Breast epithelium (tissue), 3 donors: ENCODE measurements around the gene SLC25A28.
"Not testable (repeated sequence)": the region's sequence is repeated elsewhere in the genome, so short reads cannot be mapped to it uniquely, and the experiment has no call there.

Source experiments
- POLR2A ChIP-seq: fragments of 450-650 bp; IDR thresholded peaks from one replicate; pipeline ENCODE4 v1.6.1; 2016; ENCODE audit warnings: antibody characterized with exemption, mild to moderate bottlenecking, moderate library complexity
- POLR2AphosphoS5 ChIP-seq, 3 donors: sonication (generic); formaldehyde crosslinking; IDR thresholded peaks; one replicate each; pipeline ENCODE4 v1.6.1; 2017; ENCODE audit warnings: antibody characterized with exemption in 3 of 3

- not testable (repeated sequence) for TF ChIP-seq POLR2A; POLR2AphosphoS5 (IDR thresholded peaks at IDR 0.05)
Measured at GRCh38 chr10:99596708-99597107, 23.5 kb downstream of the SLC25A28 start.
